ENCODE results near the gene KCNS3. TPM values are rescaled to one million over a fixed set of nuclear protein-coding genes. Genes with fewer than 3 reads are reported as not detected.

Gene KCNS3
- total RNA-seq, 2 donors from 2014 or later, result 30.3 to 33.6 TPM

DNA sequence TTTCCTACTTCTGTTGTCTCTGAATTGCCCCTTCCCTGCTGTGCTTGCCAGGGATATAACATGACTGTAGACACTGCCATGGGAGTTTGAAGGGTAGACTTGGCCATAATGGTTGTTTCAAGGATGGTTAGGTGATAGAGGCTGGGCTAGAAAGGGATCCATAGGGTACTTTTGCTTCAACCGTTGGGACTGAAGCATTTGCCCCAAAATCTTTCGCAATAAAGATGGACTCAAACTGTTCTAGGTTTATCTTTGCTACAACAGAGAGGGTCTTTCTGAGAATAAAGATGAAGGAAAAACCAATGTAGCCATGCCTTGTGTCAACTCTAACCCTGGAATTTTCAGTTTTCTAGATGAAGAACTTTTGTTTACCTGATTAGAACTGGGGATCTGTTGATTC, 35.0 kb upstream of the KCNS3 start:
- TF ChIP-seq, protein P1, sequence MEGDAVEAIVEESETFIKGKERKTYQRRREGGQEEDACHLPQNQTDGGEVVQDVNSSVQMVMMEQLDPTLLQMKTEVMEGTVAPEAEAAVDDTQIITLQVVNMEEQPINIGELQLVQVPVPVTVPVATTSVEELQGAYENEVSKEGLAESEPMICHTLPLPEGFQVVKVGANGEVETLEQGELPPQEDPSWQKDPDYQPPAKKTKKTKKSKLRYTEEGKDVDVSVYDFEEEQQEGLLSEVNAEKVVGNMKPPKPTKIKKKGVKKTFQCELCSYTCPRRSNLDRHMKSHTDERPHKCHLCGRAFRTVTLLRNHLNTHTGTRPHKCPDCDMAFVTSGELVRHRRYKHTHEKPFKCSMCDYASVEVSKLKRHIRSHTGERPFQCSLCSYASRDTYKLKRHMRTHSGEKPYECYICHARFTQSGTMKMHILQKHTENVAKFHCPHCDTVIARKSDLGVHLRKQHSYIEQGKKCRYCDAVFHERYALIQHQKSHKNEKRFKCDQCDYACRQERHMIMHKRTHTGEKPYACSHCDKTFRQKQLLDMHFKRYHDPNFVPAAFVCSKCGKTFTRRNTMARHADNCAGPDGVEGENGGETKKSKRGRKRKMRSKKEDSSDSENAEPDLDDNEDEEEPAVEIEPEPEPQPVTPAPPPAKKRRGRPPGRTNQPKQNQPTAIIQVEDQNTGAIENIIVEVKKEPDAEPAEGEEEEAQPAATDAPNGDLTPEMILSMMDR (IDR thresholded peaks at IDR 0.05), result no peak
- Histone ChIP-seq H3K9me3 (no peaks in the 10 kb centered on the region), H3K4me3 (no peak overlapping the region), H3K27ac (no peak overlapping the region), H3K36me3 (no peaks in the 10 kb centered on the region), H3K27me3 (replicated peaks; ENCODE audit: insufficient read depth) (no peaks in the 10 kb centered on the region), H3K4me1 (ENCODE audit: control insufficient read depth in 1 of 2, low read depth in 2 of 2) (no peaks in the 10 kb centered on the region)
- no peak for ATAC-seq (ENCODE audit: insufficient number of reproducible peaks, low FRiP score, low read depth)
- DNase-seq (ENCODE audit: low spot score), result no peak

DNA sequence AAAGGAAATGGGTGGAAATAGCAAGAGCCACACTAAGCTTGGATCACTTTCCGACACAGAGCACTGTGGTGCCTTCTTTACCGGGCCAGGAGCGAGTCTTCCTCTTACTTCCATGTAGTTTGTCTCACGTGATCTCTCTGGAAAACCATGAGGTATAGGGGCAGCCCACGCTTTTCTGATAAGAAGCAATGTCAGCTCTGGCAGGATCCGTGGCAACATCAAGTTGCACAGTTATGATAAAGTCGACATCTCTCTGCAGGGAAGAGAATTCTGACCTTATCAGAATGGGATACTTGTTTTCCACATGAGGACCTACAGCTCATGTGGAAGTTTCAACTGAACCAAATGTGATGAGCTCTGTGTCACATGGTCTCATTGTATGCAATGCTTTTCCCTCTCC, 32.7 kb upstream of the KCNS3 start:
- Histone ChIP-seq H3K27ac (no peak overlapping the region), H3K36me3 (no peaks in the 10 kb centered on the region), H3K9me3 (no peaks in the 10 kb centered on the region), H3K4me3 (no peak overlapping the region), H3K4me1 (ENCODE audit: control insufficient read depth in 1 of 2, low read depth in 2 of 2) (no peaks in the 10 kb centered on the region), H3K27me3 (replicated peaks; ENCODE audit: insufficient read depth) (no peaks in the 10 kb centered on the region)
- TF ChIP-seq, protein P1 (IDR thresholded peaks at IDR 0.05), result no peak
- no peak for DNase-seq (ENCODE audit: low spot score)
- ATAC-seq (ENCODE audit: insufficient number of reproducible peaks, low FRiP score, low read depth), result no peak

DNA sequence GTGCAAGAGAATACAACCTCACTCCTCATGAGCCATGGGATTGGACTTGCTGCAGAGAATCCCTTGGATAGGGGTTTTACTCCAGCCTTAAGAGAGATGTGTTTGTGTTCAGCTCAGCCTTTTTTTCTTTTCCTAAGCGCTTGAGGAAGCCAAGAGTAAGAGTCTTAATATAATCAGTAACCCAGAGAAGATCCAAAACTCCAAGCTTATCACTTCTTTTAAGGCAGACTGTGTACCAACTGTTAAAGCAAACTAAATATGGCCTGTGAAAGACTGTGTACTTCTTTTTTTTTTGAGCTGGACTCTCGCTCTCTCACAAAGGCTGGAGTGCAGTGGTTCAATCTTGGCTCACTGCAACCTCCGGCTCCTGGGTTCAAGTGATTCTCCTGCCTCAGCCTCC, 31.8 kb upstream of the KCNS3 start:
- Histone ChIP-seq H3K27ac (no peak overlapping the region), H3K27me3 (replicated peaks; ENCODE audit: insufficient read depth) (no peaks in the 10 kb centered on the region), H3K36me3 (no peaks in the 10 kb centered on the region), H3K9me3 (no peaks in the 10 kb centered on the region), H3K4me1 (ENCODE audit: control insufficient read depth in 1 of 2, low read depth in 2 of 2) (no peaks in the 10 kb centered on the region), H3K4me3 (no peak overlapping the region)
- no peak for ATAC-seq (ENCODE audit: insufficient number of reproducible peaks, low FRiP score, low read depth)
- DNase-seq (ENCODE audit: low spot score), result no peak
- TF ChIP-seq, protein P1 (IDR thresholded peaks at IDR 0.05), result no peak

DNA sequence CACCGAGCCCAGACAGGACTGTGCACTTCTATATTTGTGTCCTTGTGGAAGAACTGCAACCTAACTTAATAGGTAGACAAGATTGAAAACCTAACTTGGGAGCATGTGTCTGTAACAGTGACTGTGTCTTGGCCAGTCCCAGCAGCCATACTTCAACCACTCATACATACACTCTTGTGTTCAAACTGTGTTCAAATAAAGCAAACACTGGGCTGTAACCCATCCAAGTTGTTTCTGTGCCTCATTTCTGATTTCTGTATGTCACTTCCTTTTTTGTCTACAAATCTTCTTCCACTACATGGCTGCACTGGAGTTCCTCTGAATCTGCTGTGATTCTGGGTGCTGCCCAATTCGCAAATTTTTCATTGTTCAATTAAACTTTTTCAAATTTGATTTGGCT, 31.2 kb upstream of the KCNS3 start:
- ATAC-seq (ENCODE audit: insufficient number of reproducible peaks, low FRiP score, low read depth) (no peak), DNase-seq (ENCODE audit: low spot score) (no peak)
- TF ChIP-seq, protein P1 (IDR thresholded peaks at IDR 0.05), result no peak
- H3K36me3 ChIP-seq, result no peaks in the 10 kb centered on the region
- H3K9me3 ChIP-seq, result no peaks in the 10 kb centered on the region
- no peaks in the 10 kb centered on the region for H3K4me1 ChIP-seq (ENCODE audit: control insufficient read depth in 1 of 2, low read depth in 2 of 2)
- H3K4me3 ChIP-seq, result no peak overlapping the region
- H3K27ac ChIP-seq, result no peak overlapping the region
- no peaks in the 10 kb centered on the region for H3K27me3 ChIP-seq (replicated peaks; ENCODE audit: insufficient read depth)

DNA sequence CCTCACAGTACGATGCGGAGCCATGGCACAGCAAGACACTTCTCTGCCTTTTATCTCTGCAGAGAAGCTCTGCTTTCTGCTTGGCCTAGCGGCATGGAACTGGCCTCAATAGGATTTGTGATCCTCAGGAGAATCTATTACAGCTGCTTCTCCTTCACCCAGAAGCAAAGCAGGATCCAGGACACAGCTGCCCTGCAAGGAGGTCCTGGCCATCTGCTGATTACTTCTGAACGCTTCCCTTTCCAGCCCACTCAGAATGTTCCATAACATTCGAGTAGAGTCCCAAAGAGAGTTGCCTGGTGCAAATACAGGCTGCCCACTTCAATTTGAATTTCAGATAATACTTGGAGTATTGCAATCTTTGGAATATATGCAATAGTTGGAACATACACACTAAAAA, 29.2 kb upstream of the KCNS3 start:
- TF ChIP-seq, protein P1 (IDR thresholded peaks at IDR 0.05), result no peak
- no peaks in the 10 kb centered on the region for H3K4me1 ChIP-seq (ENCODE audit: control insufficient read depth in 1 of 2, low read depth in 2 of 2)
- no peaks in the 10 kb centered on the region for H3K9me3 ChIP-seq
- H3K36me3 ChIP-seq, result no peaks in the 10 kb centered on the region
- H3K4me3 ChIP-seq, result no peak overlapping the region
- no peak overlapping the region for H3K27ac ChIP-seq
- ATAC-seq (ENCODE audit: insufficient number of reproducible peaks, low FRiP score, low read depth), result no peak
- DNase-seq (ENCODE audit: low spot score), result no peak
- H3K27me3 ChIP-seq (replicated peaks; ENCODE audit: insufficient read depth), result no peaks in the 10 kb centered on the region
